HUDEP-2 (cell line): Measurements from ENCODE around the gene SNAPC4.

Experiments used
- DNase-seq, 76 experiments: peaks; one replicate each; lab custom pipeline; 2025; ENCODE audit not compliant: unreplicated experiment in 76 of 76; lab: John Stamatoyannopoulos, UW

SNAPC4 gene

GRCh38 chr9:136400038-136400834 lies at the start of gene SNAPC4:
TSS of gene SNAPC4 (minus strand) at chr9:136400170. CDS start at chr9:136398428, 1,742 bp downstream.
- peak in 73 of 76 experiments; percentile 4 to 85 (median 70) for DNase-seq

GRCh38 chr9:136448655-136449054 lies 48.7 kb upstream of the SNAPC4 start:
- no peak for DNase-seq

GRCh38 chr9:136447173-136447778 lies 47.3 kb upstream of the SNAPC4 start:
- no peak for DNase-seq

GRCh38 chr9:136445799-136446198 lies 45.8 kb upstream of the SNAPC4 start:
- DNase-seq, result no peak

- no peak for DNase-seq
These were observed 44.1 kb upstream of the SNAPC4 start for GRCh38 chr9:136444102-136444501.

- no peak for DNase-seq
These were observed 43.7 kb upstream of the SNAPC4 start for GRCh38 chr9:136443687-136444086.

GRCh38 chr9:136443087-136443486 lies 43.1 kb upstream of the SNAPC4 start:
- DNase-seq, result no peak

- DNase-seq, result no peak
These were observed 42.3 kb upstream of the SNAPC4 start for GRCh38 chr9:136442265-136442664.

GRCh38 chr9:136441681-136442245 lies 41.8 kb upstream of the SNAPC4 start:
- DNase-seq, result no peak

- DNase-seq, result no peak
These were observed 41.3 kb upstream of the SNAPC4 start for GRCh38 chr9:136441191-136441680.

- DNase-seq, result peak in 67 of 76 experiments; percentile 0 to 82 (median 60)
These were observed 39.8 kb upstream of the SNAPC4 start, which contains the start of gene INPP5E for GRCh38 chr9:136439481-136440408. TSS of gene INPP5E (minus strand) at chr9:136439845. CDS start at chr9:136439419, 426 bp downstream.

GRCh38 chr9:136438548-136439480 lies 38.8 kb upstream of the SNAPC4 start:
- DNase-seq, result peak in 14 of 76 experiments; percentile 4 to 40 (median 22)

GRCh38 chr9:136437839-136438547 lies 38.0 kb upstream of the SNAPC4 start:
- DNase-seq, result no peak

GRCh38 chr9:136437430-136437829 lies 37.5 kb upstream of the SNAPC4 start:
- DNase-seq, result peak in 14 of 76 experiments; percentile 4 to 44 (median 18)

- no peak for DNase-seq
These were observed 36.2 kb upstream of the SNAPC4 start for GRCh38 chr9:136436055-136436634.

GRCh38 chr9:136434580-136435169 lies 34.7 kb upstream of the SNAPC4 start:
- DNase-seq, result no peak

GRCh38 chr9:136433849-136434579 lies 34.0 kb upstream of the SNAPC4 start:
- no peak for DNase-seq
